ENCODE data around the gene KIRREL3.

GRCh38 chr11:126426106-126426505 is 574.5 kb downstream of the KIRREL3 start:
- no peak for TF ChIP-seq EZH2 (IDR thresholded peaks at IDR 0.05; ENCODE audit: insufficient read depth, poor library complexity, severe bottlenecking)
- TF ChIP-seq EZH2phosphoT487 (IDR thresholded peaks at IDR 0.05; ENCODE audit: insufficient read depth, low read depth) = no peak
